ENCODE measurements around the gene ZNF789. TPM values are rescaled to one million over a fixed set of nuclear protein-coding genes. Genes with fewer than 3 reads are reported as not detected.
"Not testable (repeated sequence)": the region's sequence is repeated elsewhere in the genome, so short reads cannot be mapped to it uniquely, and the experiment has no call there.

Gene ZNF789
- polyA plus RNA-seq (ENCODE audit: insufficient read length in 10 of 10), result 10 to 100 TPM; 14.5 to 50.8 (median 26.7) TPM
- long read RNA-seq, donor 1, result 0 reads
- long read RNA-seq, donor 2, partial matches to known transcripts, result 0 of 1 reads
- long read RNA-seq, donor 2, other reads (novel, unspliced or antisense), result 0 of 1 reads
- long read RNA-seq, donor 3, result 0 reads
- long read RNA-seq, donor 4, result 0 reads
- long read RNA-seq, donor 5, partial matches to known transcripts, result 0 of 2 reads
- long read RNA-seq, donor 5, other reads (novel, unspliced or antisense), result 0 of 2 reads
- long read RNA-seq, donor 6, partial matches to known transcripts, result 0 of 1 reads
- long read RNA-seq, donor 6, other reads (novel, unspliced or antisense), result 0 of 1 reads
- long read RNA-seq, donor 7, transcript ZNF789-207 (2 exons, 1,018 nt), result major isoform, 5 of 7 reads
- long read RNA-seq, donor 7, partial matches to known transcripts, result 0 of 7 reads
- long read RNA-seq, donor 7, other reads (novel, unspliced or antisense), result 0 of 7 reads
- long read RNA-seq, donor 8, result 0 reads
- long read RNA-seq, donor 9, result 0 reads

DNA sequence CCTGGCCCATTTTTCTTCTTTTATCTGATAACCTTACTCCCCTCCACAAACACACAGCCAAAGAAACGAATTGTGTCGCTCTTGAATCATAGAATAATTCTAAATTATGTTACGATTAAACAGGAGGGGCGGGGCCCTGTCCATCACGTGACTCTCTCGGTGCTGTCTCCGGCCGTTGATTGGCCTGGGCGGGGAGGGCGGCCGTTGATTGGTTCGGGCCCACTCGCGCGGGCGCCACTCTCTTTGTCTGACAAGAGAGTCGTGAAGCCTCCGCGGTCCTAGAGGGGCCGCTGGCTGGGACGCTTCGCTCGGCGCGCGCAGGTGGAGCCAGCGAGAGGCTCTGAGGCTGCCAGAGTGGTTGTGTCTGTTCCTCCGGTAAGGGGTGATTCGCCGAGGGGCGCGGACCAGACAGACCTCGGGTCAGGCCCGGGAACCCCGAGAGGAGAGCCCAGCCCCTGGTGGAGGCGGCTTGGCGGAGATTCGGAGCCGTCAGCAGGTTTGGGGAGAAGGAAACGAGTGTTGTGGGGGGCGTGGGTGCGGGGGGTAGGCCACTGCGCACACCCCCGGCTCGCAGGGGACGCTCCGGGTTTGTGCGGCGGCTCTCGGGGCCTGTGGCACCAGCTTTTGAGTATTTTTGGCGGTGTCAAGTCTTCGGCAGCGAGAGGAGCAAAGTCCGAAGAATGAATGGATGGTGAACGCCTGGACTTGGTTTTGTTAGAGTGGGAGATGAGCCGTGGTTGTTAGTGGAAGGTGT, at the start of gene ZNF789:
TSS of gene ZNF789 (plus strand) at position 330 of the 754 bp plus-strand sequence. CDS start 3,567 bp downstream, outside the sequence.
- peak; percentile 96 to 98 (median 97) for DNase-seq

DNA sequence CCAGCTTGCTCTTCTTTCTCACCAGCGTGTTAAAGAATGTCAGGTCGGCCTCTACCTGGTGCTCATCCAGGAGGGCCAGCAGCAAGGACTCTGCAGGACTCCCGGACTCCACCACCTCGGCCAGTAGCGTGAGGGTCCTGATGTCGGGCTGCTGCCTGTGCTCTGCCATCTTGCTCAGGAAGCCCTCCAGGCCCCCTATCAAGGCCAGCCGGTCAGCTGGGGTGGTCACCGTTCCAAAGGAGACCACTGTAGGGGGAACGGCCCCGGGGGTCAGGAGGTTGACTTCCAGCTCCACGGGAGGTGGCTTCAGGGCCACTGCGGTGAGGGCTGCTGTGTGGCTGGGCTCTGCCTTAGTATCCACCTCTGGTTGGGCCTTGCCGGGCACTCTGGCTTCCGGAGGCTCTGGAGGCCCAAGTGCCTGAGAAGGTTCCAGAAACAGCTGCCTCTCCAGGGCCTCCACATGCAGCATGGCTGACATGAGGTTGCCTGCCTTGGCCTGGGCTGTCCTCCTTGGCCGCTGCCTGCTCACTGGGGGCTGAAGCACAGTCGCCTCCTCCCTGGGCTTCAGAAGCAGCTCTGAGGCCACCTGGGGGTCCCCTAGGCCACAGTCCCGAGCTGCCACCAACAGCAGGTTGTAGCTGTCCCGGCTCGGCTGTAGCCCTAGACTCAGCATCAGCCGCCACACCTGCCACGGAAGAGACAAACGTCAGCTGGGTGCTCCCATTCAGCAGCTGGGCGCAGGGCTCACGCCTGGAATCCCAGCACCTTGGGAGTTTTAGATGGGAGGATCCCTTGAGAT, 47.6 kb upstream of the ZNF789 start:
- DNase-seq, result no peak

DNA sequence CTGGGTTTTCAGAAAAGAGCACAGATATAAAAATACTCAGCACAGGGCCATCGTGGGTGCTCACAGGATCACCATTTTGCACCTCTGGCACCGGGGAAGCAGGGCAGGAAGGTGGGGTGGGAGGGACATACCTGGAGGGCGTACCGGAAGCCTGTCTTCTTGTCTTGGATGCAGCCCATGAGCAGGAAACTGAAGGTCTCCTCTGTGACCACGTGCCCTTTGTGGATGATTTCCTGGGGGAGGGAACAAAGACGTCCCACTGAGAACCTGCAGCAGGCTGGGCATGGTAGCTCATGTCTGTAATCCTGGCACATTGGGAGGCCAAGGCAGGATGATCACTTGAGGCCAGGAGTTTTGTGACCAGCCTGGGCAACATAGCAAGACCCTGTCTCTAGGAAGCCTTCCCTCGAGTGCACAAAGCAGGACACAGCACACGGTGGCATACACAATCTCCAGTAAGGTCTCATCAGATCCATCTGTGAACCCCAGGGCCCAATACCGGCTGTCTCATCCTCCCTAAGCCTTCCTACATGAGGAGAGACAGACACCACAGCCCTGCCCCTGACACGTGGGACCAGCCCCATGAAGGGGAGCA, 43.6 kb upstream of the ZNF789 start:
- DNase-seq, result no peak

DNA sequence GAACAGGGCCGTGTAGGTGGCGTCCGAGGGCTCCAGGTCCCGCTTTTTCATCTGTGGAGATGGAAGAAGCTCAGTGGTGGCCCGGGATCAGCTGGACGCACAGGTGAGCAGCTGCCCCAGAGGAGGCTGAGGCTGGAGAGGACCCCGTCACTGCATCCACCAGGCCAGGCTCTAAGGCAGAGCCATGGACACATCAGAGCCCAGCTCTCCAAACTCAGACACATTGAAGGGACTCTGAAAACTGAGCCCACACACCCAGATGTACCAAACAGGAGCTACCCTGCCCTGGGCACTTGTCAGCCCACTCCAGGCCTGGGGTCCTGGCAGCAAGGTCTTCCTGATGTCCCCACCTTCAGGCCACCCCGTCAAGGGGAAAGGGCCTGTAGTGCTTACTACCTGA, 42.9 kb upstream of the ZNF789 start:
- no peak for DNase-seq

DNA sequence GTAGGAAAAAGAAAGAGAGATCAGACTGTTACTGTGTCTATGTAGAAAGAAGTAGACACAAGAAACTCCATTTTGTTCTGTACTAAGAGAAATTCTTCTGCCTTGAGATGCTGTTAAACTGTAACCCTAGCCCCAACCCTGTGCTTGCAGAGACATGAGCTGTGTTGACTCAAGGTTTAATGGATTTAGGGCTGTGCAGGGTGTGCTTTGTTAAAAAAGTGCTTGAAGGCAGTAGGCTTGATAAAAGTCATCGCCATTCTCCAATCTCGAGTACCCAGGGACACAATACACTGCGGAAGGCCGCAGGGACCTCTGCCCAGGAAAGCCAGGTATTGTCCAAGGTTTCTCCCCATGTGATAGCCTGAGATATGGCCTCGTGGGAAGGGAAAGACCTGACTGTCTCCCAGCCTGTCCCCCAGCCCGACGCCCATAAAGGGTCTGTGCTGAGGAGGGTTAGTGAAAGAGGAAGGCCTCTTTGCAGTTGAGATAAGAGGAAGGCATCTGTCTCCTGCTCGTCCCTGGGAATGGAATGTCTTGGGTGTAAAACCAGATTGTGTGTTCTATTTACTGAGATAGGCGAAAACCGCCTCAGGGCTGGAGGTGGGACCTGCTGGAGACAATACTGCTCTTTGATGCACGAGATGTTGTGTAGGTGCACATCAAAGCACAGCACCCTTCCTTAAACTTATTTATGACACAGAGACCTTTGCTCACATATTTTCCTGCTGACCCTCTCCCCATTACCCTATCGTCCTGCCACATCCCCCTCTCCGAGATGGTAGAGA, 40.7 kb upstream of the ZNF789 start:
- not testable (repeated sequence) for DNase-seq

DNA sequence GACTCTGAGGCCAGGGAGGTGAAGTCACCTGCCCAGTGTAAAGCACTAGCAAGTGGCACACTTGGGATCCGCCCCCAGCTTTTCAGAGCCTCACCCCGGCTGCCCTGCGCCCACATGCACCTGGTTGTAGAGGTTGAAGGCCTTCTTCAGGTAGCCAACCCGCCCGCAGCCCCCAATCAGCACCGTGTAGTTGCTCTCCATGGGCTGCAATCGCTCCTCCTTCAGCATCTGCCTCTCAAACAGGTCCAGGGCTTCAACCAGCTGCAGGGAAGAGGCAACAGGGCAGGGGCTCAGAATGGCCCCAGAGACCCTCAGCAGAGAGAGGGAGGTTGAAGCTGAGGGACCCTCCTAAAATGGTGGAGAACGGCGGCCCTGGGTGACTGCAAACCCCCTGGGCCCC, 39.5 kb upstream of the ZNF789 start:
- no peak for DNase-seq

DNA sequence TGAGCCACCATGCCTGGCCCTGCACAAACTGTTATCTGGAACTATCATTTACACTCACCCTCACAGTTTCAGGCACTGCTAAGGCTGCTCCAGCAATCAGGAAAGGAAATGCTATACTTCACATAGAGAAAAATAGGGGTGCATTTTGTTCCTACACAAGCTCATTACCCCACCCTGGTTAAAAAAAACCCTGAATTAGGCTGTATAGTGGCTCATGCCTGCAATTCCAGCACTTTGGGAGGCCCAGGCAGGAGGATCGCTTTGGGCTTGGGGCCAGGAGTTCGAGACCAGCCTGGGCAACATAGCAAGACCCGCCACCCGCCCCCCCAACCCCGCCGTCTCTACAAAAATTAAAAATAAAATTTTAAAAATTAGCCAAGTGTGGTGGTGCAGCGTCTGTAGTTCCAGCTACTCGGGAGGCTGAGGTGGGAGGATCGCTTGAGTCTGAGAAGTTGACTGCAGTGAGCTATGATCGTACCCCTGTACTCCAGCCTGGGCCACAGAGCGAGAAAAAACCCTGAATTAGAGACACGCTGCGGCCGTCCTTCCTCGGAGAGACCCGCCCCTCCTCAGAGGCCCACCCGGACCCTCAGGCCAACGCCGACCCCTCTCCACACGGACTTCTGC, 34.6 kb upstream of the ZNF789 start:
- DNase-seq, result no peak

DNA sequence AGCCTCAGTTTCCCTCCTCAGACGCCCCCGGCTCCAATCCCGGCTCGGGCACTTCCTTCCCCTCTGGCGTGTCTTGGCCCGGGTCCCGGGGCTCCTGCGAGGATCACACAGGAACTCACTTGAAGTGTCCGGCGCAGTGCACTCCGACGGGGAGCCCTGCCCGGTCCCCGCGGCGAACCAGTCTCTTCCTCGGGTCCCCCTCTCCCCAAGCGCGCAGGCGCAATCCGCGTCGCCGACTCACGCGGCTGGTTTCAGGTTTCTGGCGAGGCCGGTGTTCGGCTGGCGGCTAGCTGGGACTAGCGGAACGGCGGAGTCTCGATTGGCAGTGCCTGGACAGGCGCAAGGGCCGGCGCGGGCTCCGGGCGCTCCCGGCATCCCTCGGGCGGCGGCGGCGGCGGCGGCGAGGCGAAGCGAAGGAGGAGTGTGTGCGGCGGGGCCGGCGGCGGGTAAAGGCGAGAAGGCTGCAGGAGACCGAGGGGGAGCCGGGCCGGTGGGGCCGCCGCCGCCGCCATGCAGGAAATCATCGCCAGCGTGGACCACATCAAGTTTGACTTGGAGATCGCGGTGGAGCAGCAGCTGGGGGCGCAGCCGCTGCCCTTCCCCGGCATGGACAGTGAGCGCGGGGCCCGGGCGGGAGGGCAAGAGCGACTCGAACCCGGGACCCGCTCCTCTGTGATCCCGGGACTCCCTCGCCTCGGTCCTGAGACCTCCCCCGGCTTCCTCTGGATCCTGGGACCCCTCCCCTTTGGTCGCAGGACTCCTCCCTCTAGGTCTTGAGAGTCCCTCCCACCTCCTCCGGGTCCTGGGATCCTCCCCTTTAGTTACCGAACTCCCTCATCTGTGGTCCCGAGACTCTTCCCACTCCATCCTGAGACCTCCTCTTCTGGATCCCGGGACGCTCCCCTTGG, 33.9 kb upstream of the ZNF789 start, which contains the start of the genes CPSF4 and PTCD1:
TSS of gene CPSF4 (plus strand) at position 371 of the 908 bp plus-strand sequence. CDS start at position 511, 140 bp downstream.
TSS of gene PTCD1 (minus strand) at position 226 of the 908 bp plus-strand sequence. CDS start 3,556 bp downstream, outside the sequence.
- DNase-seq, result peak; percentile 95 to 98 (median 96)

DNA sequence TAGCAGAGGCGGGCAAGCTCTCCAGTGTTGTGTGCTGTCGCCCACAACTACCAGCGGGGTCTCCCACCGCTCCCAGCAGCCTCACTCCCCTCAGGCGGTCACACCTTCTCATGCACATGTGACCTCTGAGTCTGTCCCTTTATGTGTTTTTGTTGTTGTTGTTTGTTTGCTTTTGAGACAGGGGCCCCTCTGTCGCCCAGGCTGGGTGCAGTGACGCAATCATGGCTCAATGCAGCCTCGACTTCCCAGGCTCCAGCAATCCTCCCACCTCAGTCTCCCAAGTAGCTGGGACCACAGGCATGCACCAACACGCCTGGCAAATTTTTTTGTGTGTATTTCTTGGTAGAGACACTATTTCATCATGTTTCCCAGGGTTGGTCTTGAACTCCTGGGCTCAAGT, 32.5 kb upstream of the ZNF789 start:
- DNase-seq, result no peak

DNA sequence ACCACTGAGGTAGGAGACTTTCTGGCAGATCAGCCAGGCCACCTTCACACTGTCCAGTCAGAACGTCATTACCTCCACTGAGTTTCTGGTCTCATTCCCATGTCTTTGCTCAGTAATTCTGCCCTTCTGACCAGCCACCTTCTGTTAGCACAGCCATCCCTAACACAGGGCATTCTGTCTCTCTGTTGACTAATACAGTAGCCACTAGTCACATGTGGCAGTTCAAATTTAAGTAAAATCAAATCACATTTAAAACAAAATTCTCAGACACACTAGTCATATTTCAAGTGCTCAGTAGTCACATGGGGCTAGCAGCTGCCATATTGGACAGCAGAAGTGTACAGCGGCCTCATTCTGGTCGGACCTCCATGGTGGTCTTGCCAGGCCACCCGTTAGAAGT, 26.6 kb upstream of the ZNF789 start:
- DNase-seq, result no peak

DNA sequence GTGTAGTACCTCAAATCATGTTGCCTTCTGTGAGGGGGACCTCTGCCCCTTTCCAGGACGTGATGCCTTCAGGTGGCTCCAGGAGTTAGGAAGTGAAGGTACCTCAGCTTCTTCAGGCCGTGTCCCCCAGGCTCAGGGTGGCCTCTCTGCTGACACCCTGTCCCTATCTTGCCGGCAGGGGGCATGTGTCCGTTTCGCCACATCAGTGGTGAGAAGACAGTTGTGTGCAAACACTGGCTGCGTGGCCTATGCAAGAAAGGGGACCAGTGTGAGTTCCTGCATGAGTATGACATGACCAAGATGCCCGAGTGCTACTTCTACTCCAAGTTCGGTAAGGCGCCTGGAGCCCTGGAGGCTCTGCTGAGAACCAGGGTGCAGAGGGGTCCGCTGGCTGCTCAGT, 24.7 kb upstream of the ZNF789 start:
- no peak for DNase-seq

DNA sequence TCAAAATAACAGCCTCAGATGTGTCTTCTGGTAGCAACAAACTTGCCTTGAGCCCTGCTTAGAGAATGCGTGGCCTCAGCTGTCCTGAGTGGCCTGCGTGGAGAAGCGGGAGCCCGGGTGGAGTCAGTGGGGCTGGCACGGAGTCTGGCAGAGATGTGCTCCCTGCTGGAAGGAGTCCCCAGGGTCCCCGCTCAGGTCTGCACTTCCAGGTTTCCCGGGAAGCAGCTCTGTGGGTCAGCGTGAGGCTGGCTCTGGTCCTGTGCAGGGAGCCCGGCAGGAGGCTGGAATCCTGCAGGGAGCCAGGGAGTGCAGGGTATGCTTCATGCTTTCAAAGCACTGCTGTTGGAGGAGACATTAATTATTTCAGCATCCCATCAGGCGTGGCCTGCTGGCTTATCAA, 23.8 kb upstream of the ZNF789 start:
- DNase-seq, result no peak

DNA sequence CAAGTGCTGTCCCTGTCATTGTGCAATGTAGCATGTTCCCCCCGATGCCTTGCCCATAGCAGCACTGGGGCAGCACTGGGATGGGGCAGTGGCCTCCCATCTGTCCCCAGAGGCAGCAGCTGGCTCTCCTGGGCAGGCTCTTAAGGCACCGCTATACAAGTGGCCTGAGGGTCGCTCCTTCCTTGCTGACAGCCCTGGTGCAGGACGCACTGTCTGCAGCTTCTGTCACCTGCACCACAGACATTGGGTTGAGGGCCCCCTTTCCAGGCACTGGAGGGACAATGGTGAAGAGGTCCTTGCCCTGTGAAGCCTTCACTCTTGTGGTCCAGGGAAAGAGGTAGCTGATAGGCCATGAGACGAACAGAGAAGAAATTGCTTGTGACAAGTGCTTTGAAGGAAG, 23.4 kb upstream of the ZNF789 start:
- DNase-seq, result no peak

DNA sequence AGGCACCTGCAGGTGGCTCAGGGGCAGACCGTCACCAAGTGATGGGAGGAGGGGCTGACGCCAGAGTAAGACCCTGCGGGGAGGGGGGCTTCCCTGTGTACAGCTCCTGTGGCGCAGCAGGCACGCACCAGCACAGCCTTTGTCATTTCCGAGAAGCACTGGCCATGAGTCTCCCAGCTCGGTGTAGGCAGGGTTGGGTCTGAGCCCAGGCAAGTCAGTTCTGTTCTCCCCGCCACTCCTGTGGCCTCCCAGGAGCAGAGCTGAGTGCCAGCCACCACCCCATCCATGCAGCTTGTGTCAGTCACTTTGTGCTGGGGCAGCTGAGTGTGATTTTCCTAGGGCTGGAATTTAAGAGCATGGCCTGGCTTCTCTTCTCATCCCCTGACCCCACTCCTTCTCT, 20.8 kb upstream of the ZNF789 start:
- no peak for DNase-seq

DNA sequence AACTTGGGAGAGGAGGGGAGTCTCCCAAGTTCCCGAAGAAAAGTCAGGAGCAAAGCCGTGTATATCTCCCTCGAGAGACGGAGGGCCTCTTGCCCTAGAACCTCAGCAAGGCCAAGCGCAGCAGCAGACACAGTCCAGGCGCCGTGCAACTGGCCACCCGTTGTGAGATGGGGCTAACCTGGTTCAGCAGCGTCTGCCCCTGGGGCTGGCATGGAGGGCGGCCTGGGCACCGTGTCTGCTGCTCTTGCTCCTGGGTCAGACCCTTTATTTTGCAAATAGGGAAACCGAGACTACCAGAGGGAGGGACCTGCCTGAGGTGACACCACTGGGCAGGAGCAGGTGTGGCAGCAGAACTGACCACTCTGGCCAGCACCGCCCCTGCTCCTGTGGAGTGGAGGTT, 20.1 kb upstream of the ZNF789 start:
- no peak for DNase-seq

DNA sequence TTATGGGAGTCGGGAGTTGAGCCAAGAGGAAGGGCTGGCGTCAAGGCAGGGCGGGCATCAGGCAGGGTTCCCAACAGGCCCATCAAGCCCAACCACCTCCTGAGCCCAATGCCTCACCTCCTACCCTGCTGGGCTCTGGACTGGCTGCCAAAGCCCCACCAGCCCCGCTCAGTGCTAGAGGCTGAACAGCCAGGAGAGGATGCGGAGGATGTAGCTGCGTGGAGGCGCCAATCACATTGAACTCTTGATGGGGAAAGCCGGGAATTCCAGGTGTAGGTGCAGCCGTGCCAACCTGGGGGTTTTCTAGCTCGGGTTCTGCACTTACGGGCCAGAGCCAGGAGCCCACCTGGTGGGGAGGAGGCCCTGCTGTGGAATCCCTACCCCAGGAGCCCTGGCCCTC, 19.6 kb upstream of the ZNF789 start:
- no peak for DNase-seq

DNA sequence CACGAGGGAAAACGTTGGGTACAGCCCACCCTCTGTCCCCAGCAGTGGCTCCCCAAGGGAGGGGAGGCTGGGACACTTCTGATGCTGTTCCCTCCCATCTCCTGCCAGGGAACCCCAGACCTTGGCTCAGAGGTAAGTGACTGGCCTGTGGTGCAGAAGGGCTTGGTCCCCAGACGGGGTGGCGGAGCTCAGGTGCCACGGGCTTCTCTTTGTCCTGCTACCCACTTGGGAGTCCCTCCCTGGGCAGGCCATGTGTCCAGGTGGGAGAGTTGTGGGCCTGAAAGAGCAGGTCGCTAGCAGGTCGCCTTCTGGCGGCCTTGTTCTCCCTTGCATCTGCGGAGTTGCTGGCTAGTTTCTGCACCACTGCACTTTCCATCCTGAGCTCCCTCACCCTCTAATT, 16.8 kb upstream of the ZNF789 start:
- DNase-seq, result no peak

DNA sequence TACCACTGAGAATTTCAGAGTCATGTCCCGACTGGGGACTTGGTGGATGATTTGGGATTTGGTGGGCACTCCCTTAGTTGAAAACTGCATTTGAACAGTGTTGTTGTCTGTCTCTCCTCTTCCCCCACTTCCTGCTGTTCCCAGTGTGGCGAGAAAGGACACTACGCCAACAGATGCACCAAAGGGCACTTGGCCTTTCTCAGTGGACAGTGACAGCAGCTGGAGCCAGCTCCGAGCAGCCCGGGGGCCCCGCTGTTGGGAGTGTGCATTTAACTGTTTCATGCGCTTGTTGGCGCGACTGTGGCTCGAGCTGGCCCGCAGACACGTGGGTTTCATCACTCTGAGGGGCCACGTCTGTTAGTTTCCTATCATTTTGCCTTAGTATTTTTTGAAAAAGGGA, 16.4 kb upstream of the ZNF789 start:
- no peak for DNase-seq
